Spinal cord (tissue), 10 donors: Measurements from ENCODE around the gene CACNA1B. TPM values are rescaled to one million over a fixed set of nuclear protein-coding genes. Genes with fewer than 3 reads are reported as not detected.

ENCODE experiments used
- DNase-seq, 6 donors: peaks; one replicate each; pipeline versions ENCODE4 v3.0.0 to v3.0.0-alpha.2; 2013 to 2015; ENCODE audit warnings: low spot score in 6 of 6, low read depth in 4 of 6
- H3K27ac ChIP-seq: one replicate; pipeline ENCODE4 v1.5.1; 2013; ENCODE audit warnings: low read depth, low read length, control low read depth
- H3K27me3 ChIP-seq: one replicate; pipeline ENCODE4 v1.6.1; 2013; ENCODE audit warnings: low read length; ENCODE audit not compliant: control insufficient read depth, insufficient read depth
- H3K36me3 ChIP-seq: one replicate; pipeline ENCODE4 v1.6.1; 2013; ENCODE audit warnings: low read length; ENCODE audit not compliant: control insufficient read depth, insufficient read depth
- H3K4me1 ChIP-seq: one replicate; pipeline ENCODE4 v1.6.1; 2013; ENCODE audit warnings: low read length; ENCODE audit not compliant: control insufficient read depth, insufficient read depth
- H3K4me3 ChIP-seq: one replicate; pipeline ENCODE4 v1.5.1; 2013; ENCODE audit warnings: low read depth, low read length, control low read depth
- H3K9me3 ChIP-seq: one replicate; pipeline ENCODE4 v1.6.1; 2013; ENCODE audit warnings: low read length; ENCODE audit not compliant: control insufficient read depth, insufficient read depth
- WGBS: methylation state at CpG from one replicate; pipeline ENCODE4 v1.1.5; 2013; ENCODE audit warnings: missing lambda C conversion rate; ENCODE audit not compliant: insufficient coverage; 5-methylcytosine and 5-hydroxymethylcytosine counted together
- polyA plus RNA-seq, 2 donors: library from polyadenylated mRNA; unstranded; fragments of 120-200 nt; gene quantifications; one replicate each; pipeline ENCODE4 v1.2.1, GENCODE V29; 2013; ENCODE audit not compliant: insufficient read length in 2 of 2
- total RNA-seq, 2 donors: library from RNA; depleted of rRNA in 1 of 2; stranded (reverse); fragments of 120-200 nt in 1 of 2; fragments of >200 nt in 1 of 2; gene quantifications; one replicate each; pipeline versions ENCODE4 v1.2.3 to v1.2.4, GENCODE V29; 2013 to 2014
- donor health status: healthy.

The CACNA1B gene
- total and polyA plus RNA-seq, 4 donors = 6.2 to 24.6 (median 19.6) TPM

GRCh38 chr9:137987244-137988030 lies 109.9 kb downstream of the CACNA1B start:
- no peak overlapping the region for H3K4me3 ChIP-seq
- no peaks in the 10 kb centered on the region for H3K27me3 ChIP-seq
- H3K4me1 ChIP-seq = no peaks in the 10 kb centered on the region
- 86% methylated on average over 9 of the region's 10 CpGs for WGBS
- no peaks in the 10 kb centered on the region for H3K9me3 ChIP-seq
- DNase-seq = no peak
- no peak overlapping the region for H3K27ac ChIP-seq
- H3K36me3 ChIP-seq = peaks cover 54% of the 10 kb centered on the region

GRCh38 chr9:137988051-137988450 lies 110.5 kb downstream of the CACNA1B start:
- no peak overlapping the region for H3K4me3 ChIP-seq
- no peaks in the 10 kb centered on the region for H3K9me3 ChIP-seq
- H3K4me1 ChIP-seq = no peaks in the 10 kb centered on the region
- no peaks in the 10 kb centered on the region for H3K27me3 ChIP-seq
- peaks cover 54% of the 10 kb centered on the region for H3K36me3 ChIP-seq
- no peak overlapping the region for H3K27ac ChIP-seq
- WGBS = 86% methylated on average over 8 of the region's 8 CpGs
- no peak for DNase-seq

GRCh38 chr9:137988701-137989100 lies 111.1 kb downstream of the CACNA1B start:
- no peak overlapping the region for H3K4me3 ChIP-seq
- WGBS = no CpG with 5 or more reads among the region's 1 CpG
- DNase-seq = no peak
- peaks cover 54% of the 10 kb centered on the region for H3K36me3 ChIP-seq
- H3K27ac ChIP-seq = no peak overlapping the region
- no peaks in the 10 kb centered on the region for H3K27me3 ChIP-seq
- H3K9me3 ChIP-seq = no peaks in the 10 kb centered on the region
- no peaks in the 10 kb centered on the region for H3K4me1 ChIP-seq

GRCh38 chr9:137989156-137989555 lies 111.6 kb downstream of the CACNA1B start:
- no peaks in the 10 kb centered on the region for H3K9me3 ChIP-seq
- H3K27me3 ChIP-seq = no peaks in the 10 kb centered on the region
- no peak overlapping the region for H3K27ac ChIP-seq
- DNase-seq = no peak
- H3K4me1 ChIP-seq = no peaks in the 10 kb centered on the region
- H3K36me3 ChIP-seq = peaks cover 51% of the 10 kb centered on the region
- 97% methylated on average over 7 of the region's 7 CpGs for WGBS
- H3K4me3 ChIP-seq = no peak overlapping the region

GRCh38 chr9:137989999-137990715 lies 112.6 kb downstream of the CACNA1B start:
- WGBS = 91% methylated on average over 7 of the region's 8 CpGs

GRCh38 chr9:138003485-138004190 lies 126.1 kb downstream of the CACNA1B start:
- peaks cover 17% of the 10 kb centered on the region for H3K36me3 ChIP-seq
- H3K9me3 ChIP-seq = no peaks in the 10 kb centered on the region
- no peak overlapping the region for H3K4me3 ChIP-seq
- no peak for DNase-seq
- H3K4me1 ChIP-seq = no peaks in the 10 kb centered on the region
- H3K27ac ChIP-seq = no peak overlapping the region
- no peaks in the 10 kb centered on the region for H3K27me3 ChIP-seq
- 94% methylated on average over 11 of the region's 13 CpGs for WGBS

More at GRCh38 chr9:137989999-137990715, 112.6 kb downstream of the CACNA1B start:
- no peaks in the 10 kb centered on the region for H3K27me3 ChIP-seq
- no peak for DNase-seq
- H3K27ac ChIP-seq = no peak overlapping the region
- no peaks in the 10 kb centered on the region for H3K9me3 ChIP-seq
- no peaks in the 10 kb centered on the region for H3K4me1 ChIP-seq
- no peak overlapping the region for H3K4me3 ChIP-seq
- H3K36me3 ChIP-seq = peaks cover 41% of the 10 kb centered on the region

GRCh38 chr9:138006576-138007233 lies 129.1 kb downstream of the CACNA1B start:
- WGBS = 91% methylated on average over 23 of the region's 25 CpGs
- no peak overlapping the region for H3K27ac ChIP-seq
- no peaks in the 10 kb centered on the region for H3K27me3 ChIP-seq
- no peak for DNase-seq
- H3K4me3 ChIP-seq = no peak overlapping the region
- H3K36me3 ChIP-seq = peaks cover 43% of the 10 kb centered on the region
- H3K9me3 ChIP-seq = no peaks in the 10 kb centered on the region
- no peaks in the 10 kb centered on the region for H3K4me1 ChIP-seq

GRCh38 chr9:138007566-138007917 lies 130.0 kb downstream of the CACNA1B start:
- Histone ChIP-seq H3K27me3 (no peaks in the 10 kb centered on the region), H3K4me3 (no peak overlapping the region), H3K27ac (no peak overlapping the region), H3K36me3 (peaks cover 43% of the 10 kb centered on the region), H3K9me3 (no peaks in the 10 kb centered on the region), H3K4me1 (no peaks in the 10 kb centered on the region)
- DNase-seq = no peak
- 89% methylated on average over 9 of the region's 9 CpGs for WGBS
